GM12864 (cell line): ENCODE results near the gene PODXL2.

Source experiments
- DNase-seq: peaks from one replicate; pipeline ENCODE4 v3.0.0-alpha.2; 2011; ENCODE audit warnings: low read depth
- H3K4me3 ChIP-seq: 2 replicates; pipeline ENCODE4 v1.5.1; 2011; ENCODE audit warnings: mild to moderate bottlenecking, low read depth, low read length, control low read depth
- CTCF ChIP-seq: IDR thresholded peaks from 2 replicates; pipeline ENCODE4 v1.5.1; 2011; ENCODE audit warnings: low read depth, mild to moderate bottlenecking, moderate library complexity, low read length, control low read depth, inconsistent platforms; ENCODE audit errors: missing control alignments

Gene PODXL2, protein sequence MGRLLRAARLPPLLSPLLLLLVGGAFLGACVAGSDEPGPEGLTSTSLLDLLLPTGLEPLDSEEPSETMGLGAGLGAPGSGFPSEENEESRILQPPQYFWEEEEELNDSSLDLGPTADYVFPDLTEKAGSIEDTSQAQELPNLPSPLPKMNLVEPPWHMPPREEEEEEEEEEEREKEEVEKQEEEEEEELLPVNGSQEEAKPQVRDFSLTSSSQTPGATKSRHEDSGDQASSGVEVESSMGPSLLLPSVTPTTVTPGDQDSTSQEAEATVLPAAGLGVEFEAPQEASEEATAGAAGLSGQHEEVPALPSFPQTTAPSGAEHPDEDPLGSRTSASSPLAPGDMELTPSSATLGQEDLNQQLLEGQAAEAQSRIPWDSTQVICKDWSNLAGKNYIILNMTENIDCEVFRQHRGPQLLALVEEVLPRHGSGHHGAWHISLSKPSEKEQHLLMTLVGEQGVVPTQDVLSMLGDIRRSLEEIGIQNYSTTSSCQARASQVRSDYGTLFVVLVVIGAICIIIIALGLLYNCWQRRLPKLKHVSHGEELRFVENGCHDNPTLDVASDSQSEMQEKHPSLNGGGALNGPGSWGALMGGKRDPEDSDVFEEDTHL

GRCh38 chr3:127628788-127629466, at the start of gene PODXL2:
Gene PODXL2 (plus strand): TSS chr3:127629185. CDS start chr3:127629220, 35 bp downstream.
- no peak for TF ChIP-seq CTCF
- no peak for DNase-seq
- peak within 1 kb of the TSS; percentile 66 for H3K4me3 ChIP-seq

- DNase-seq = no peak
- no peak for TF ChIP-seq CTCF
- no peak overlapping the region for H3K4me3 ChIP-seq
Measured at GRCh38 chr3:127580327-127581060, 48.5 kb upstream of the PODXL2 start.

DNA sequence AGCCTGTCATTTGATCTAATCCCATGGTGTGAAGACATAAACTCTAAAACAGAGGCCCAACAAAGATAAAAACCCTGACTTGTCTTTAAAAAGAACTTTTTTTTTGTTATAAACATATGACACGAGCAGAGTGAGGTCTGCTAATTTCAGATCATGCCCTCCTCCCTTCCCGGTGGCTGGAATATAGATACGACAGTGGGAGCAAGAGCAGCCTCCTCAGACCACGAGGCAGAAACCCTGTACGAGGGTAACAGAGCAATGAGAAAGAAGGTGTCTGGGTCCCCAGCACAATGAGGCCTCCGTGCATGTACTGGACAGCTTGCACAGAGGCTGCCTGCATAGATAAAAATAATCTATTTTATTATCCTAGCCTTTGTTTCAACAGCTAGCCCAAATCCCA, 44.3 kb upstream of the PODXL2 start:
- H3K4me3 ChIP-seq = no peak overlapping the region
- DNase-seq = no peak
- no peak for TF ChIP-seq CTCF

GRCh38 chr3:127585163-127585812, 43.7 kb upstream of the PODXL2 start:
- no peak for DNase-seq
- H3K4me3 ChIP-seq = no peak overlapping the region
- no peak for TF ChIP-seq CTCF

- H3K4me3 ChIP-seq = no peak overlapping the region
- DNase-seq = no peak
- no peak for TF ChIP-seq CTCF
Measured at GRCh38 chr3:127585813-127586413, 43.1 kb upstream of the PODXL2 start.

GRCh38 chr3:127587876-127588275, 41.1 kb upstream of the PODXL2 start:
- no peak for TF ChIP-seq CTCF
- no peak for DNase-seq
- H3K4me3 ChIP-seq = no peak overlapping the region
